CD4-positive, alpha-beta T cell treated with Interleukin-4 for 1 hour (primary cell): ENCODE measurements around the gene PLEKHA7.
A peak's percentile ranks its signal among the peaks of the same experiment; 100 is the strongest.
"Not testable (repeated sequence)": the region's sequence is repeated elsewhere in the genome, so short reads cannot be mapped to it uniquely, and the experiment has no call there.

Source experiments
- DNase-seq, 2 donors: peaks; one replicate each; pipeline ENCODE4 v3.0.0-alpha.2; 2020 to 2022

Gene PLEKHA7

DNA sequence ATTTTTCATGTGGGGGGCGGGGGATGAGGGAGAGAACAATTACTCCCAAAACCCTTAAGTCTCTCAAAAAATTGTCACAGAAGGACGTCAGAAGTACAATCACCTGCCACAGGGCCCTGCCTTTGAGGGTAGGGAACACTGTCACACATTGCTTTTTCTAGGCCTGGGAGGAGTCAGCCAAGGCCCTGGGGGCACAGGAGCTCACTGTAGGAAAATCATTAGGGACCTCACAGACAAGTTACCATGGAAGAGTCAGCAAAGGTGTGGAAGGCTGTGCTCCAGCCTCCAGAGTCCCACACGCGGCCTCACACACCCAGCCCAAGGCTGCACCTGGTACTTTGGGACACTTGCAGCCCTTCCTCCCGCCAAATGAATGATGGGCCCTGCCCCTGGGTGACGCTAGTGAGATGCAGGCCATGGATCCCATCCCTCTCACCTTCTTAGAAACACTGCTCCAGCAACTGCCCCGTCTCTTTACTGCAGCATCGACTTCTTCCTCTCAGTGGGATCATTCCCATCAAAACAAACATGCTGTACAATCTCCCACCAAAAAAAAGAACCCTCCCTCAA is 3.3 kb downstream of the PLEKHA7 start:
- DNase-seq: no peak

DNA sequence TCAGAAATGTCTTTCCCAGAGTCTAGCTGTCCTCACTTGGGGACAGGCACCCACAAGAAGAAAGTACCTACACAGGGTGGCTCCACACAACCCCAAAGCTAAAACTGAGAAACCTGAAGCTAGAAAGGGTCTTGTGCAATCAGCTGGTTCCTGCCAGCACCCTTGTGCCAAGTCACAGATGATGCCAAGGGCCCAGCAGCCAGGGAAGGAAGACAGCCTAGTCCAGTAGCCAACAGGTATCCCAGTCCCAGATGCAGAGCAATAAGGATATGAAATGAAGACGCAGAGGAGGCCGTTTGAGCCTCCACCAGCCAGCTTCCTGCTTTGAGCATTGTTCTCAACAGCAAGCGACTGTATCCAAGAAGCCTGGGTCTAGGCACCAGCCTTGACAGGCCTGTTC is 6.1 kb downstream of the PLEKHA7 start:
- DNase-seq: no peak

DNA sequence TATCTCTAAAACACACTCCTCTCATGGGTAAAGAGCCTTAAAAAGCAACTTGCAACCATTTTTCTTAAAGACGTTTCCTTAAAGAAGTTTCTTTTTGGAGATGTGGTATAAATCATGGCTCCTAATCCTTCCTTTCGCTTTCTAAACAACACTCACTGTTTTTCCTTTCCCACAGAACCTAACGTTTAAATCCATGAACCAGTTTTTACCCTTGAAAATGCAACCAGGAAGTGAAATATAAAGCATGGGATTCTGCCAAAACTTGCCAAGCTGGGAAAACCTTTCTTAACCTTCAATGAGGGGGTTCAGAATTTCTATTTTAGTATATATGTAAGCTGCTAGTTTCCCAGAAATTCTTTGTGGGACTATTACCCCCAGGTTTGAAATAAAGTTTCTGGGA is 8.6 kb downstream of the PLEKHA7 start:
- no peak for DNase-seq

DNA sequence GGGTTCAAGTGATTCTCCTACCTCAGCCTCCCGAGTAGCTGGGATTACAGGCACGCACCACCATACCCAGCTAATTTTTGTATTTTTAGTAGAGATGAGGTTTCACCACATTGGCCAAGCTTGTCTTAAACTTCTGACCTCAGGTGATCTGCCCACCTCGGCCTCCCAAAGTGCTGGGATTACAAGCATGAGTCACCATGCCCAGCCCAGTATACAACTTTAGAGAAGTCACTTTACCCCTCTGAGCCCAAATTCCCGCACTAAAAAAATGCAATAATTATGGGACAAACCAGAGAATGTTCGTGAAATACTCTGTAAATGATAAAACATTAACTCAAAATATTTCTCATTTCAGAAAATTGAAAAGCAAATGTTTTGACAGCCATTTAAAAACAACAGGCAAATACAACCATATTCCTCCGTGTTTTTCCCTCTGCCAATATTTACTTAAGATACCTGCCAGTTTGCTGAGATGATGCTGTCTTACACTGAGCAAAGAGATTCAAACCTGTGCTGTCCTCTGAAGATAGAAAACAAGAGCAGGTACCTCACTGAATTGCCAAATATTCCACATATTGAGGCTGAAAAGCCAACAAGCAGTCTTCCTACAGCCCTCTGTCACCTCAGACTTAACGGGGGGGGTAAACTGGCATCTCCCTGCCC is 9.6 kb downstream of the PLEKHA7 start:
- DNase-seq: no peak

DNA sequence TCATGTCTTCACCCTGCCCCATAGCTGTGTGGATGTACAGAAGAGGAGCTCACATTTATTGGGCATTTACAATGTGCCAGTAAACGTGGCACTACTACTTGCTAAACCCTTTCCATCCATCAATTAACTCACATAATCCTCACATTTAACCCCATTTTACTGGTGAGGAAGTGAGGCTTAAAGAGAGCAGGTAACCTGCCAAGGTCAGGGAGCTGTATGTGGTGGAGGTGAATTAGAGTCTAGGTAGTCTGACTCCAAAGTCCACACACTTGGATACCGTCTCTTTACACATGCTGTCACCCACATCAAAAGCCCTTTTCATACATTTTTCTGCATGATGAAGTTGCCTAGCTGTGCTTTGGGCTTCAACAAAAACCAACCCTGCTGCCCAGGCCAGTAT is 10.8 kb downstream of the PLEKHA7 start:
- no peak for DNase-seq

DNA sequence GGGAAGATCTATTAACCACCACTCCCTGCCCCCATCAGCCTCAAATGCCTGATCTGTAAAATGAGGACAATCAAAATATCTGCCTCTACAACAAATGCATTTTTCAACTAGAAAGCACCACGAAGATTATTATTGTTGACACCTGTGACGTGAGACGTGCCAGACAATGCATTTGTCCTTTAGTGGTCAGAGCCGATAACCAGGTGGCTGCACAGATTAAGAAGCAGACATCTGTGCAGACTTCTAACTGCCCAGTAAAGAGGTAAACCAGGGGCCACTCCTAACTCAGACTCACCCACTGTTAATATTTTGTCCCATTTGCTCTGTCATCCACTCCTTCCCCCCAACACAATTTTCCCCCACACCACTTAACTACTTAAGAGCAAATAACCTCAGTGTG is 11.7 kb downstream of the PLEKHA7 start:
- no peak for DNase-seq

DNA sequence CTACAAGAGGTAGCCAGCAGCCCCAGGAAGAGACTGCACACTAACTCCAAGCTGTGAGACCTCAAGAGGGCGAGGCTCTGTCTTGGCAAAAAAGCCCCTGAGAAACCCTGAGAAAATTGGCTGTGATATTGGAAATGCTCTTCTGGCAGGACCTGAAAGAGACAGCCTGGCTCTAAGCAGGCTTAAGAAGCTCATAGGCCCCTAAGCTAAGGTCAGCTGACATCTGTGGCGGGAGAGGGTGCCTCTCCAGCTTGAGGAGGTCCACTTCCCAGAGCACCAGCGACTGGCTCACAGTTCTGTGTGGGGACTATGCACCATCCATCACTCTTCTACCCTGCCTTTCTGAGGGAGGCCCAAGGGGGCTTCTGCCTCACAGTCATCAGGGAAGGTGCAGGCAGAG is 12.4 kb downstream of the PLEKHA7 start:
- DNase-seq: no peak

DNA sequence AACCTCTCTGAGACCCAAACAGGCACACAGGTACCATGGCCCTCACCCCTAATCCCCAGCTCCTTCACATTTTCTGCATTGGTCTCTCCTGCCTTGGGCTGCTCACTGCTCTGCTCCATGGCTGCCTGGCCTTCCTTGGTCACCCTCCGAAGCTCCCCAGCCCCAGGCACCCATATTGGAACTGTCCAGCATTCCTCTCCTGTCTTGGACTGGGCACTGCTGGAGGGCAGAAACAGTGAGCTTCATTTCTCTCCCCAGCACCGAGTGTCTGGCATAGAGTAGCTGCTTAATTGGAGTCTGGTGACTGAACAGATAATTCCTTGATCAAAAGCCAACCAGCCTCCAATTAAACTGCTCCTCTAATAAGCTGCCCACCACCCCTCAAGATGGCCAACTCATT is 13.2 kb downstream of the PLEKHA7 start:
- DNase-seq: no peak

DNA sequence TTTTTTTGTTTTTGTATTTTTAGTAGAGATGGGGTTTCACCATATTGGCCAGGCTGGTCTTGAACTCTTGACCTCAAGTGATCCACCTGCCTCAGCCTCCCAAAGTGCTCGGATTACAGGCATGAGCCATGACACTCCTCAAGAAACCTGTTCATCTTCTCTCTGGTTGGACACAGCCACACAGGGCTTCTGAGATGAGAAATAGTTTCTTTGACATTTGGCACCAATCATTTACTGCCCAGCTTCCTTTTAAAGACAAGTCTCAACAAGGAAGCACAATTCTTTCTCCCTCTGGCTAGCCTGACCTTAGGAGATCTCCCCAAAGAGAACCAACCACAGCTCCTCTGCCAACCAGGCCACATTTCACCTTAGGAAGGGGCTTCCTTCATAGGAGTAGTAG is 14.0 kb downstream of the PLEKHA7 start:
- DNase-seq: not testable (repeated sequence)

DNA sequence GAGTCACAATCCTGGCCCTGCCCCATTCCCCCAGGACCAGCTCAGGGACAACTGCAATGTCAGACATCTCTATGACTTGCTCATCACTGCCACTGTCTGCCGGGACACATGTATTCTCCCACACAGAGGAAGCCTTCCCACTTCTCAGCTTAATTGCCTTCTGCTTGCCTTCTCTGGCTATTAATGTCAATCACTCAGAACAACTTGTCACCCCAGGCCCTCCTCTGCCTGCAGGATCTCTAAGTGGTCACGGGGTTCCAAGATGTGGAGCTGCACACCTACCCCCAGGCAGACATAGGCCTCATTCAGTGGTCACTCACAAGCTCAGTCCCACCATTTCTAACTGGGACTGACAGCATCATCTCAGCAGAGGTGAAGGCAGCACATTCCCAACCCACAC is 15.1 kb downstream of the PLEKHA7 start:
- no peak for DNase-seq

DNA sequence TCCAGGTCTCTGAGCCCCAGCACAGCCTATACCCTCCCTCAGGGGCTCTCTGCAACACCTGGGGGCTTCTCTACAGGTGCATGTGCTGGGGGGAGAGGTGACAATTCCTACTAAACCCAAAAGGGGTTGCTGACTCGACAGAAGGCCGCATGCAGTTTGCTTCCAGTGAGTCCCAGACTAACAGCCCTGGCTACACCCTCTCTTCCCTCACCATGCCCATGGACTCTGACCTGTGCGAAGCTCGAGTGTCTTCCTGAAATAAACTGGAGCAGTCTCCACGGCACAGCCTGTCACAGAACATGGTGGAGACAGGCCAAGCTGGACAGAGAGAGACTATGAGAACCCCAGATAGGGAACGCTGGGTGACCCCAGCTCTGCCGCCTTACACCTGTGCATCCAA is 16.6 kb downstream of the PLEKHA7 start:
- DNase-seq: no peak

DNA sequence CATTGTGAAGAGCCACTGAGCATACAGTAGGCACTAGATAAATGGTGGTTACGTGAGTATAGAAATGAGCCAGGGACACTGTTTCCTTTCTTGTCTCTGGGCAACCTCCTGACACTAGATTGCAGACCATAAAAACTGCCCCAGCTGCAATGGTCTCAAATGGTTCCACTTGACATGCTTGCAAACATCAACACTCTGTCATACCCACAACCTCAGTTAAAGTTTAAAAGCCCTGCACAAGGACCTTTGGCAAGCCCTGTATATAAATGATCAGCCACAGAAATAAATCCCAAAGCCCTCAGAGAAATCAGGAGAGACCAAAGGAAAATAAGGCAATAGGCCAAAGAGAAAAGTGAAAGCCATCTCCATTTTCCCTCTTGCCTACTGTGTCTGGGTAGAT is 20.7 kb downstream of the PLEKHA7 start:
- no peak for DNase-seq

DNA sequence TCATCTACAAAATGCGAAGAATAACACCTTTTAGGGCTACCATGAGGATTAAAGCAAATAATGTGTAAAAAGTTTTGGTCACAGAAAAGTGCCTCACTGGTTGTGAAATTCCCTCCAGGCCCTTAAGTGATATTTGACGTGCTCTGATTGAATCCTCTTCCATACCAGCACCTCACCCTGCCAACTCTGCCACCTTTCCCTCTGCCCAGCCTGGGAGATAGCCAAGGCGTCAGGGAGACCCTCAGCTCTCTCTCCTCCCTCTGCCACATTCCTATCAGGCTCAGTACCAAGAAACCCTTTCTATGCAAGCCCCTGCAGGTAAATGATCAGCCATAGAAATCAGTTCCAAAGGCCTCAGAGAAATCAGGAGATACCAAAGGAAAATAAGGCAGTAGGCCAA is 21.4 kb downstream of the PLEKHA7 start:
- no peak for DNase-seq

DNA sequence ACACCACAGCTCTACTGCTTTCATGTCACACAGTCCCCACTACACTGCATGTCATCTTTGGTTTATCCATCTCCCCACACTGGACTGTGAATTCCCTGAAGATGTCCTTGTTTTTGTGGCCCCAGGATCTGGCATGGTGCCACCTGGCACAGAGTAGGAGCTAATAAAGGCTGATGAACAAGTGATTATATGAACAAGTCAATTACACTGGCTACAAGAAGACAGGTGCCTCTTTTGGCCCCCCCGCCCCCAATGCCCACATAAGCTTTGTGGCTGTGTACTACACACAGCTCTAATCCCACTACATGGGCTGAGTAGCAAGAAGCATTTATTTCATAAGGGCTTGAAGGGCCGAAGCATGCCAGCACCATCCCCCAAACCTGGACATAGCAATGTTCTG is 24.7 kb downstream of the PLEKHA7 start:
- DNase-seq: no peak

DNA sequence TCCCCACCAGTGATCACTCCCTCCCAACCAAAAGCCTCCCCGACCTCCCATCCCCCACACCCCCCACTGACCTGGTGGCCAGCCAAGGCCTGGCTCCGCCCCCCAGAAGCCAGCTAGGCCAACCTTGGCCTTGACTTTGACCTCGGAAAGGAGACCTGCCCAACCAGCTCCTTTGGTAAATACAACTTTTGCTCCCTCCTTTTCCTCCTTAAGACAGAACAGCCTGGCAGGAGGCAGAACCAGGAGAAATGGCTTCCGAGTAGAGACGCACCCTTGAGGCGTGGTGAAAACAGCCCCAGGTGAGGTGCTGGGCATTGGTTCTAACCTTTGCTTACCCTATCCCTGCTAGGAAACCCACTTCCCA is 27.0 kb downstream of the PLEKHA7 start:
- DNase-seq: no peak

DNA sequence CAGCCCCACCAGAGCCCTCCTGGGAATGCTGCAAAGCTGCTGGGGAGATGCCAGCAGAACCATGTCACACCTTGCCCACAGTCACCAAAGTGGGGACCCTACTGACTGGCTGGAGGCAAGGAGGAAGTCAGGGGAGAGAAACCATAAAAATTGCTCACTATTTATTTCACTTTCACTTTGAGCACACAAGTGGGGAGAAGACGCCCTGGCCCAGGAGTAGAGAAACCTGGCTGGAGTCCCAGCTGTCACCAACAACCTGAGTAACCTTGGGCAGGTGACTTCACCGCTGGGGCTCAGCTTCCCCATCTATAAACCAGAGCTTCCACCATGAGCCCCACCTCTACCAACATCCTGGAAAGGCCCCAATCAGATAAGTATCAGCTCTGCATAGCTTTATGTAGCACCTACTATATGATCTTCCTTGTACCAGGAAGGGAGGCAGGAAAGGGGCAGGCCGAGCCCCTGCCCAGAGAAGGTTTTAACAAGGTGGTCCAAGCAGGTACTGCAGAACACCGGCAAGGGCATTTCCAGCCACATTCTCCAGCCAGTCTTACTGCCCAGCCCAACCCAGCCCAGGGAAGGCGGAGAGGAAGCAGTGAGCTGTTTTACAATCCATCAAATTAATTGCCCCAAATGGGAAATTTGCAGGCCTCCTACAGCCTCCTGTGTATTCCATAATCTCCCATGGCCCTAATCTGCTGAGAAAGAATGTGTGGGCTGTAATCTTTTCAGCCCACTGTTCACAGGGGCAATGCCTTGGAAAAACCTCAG is 27.6 kb downstream of the PLEKHA7 start:
- DNase-seq: peak; percentile 37 to 66

DNA sequence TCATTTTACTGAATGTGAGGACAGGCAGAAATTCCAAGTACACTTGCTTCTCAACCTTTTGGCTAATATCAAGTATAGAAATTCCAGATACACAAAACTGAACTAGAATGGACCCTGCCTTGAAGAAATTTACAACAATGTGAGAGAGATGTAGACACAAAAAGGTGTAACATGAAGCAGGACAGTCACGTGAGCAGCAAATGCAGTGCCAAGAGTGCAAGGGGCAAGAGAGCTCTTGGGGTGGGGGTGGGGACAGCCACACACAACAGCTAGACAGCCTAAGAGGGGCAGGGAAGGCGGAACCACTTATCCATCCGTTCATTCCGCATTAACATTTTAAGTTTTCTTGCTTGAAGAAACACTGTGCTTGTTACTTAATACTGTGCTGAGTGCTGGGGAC is 28.9 kb downstream of the PLEKHA7 start:
- no peak for DNase-seq

DNA sequence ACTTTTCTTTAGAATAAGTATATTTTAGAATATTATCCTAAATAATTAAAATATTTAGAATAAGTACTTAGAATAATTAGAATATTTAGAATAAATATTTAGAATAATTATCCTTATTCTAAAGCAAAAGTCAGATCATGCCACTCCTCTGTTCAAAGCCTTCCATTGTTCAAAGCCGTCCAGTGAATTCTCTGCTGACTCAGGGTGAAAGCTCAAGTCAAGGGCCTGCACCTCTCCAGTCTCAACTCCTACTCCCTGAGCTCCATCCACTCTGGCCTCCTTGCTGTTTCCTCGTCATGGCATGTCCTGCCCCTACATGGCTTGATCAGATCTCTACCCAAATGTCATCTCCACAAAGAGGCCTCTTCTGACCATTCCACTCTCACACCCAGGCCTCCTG is 30.0 kb downstream of the PLEKHA7 start:
- no peak for DNase-seq

DNA sequence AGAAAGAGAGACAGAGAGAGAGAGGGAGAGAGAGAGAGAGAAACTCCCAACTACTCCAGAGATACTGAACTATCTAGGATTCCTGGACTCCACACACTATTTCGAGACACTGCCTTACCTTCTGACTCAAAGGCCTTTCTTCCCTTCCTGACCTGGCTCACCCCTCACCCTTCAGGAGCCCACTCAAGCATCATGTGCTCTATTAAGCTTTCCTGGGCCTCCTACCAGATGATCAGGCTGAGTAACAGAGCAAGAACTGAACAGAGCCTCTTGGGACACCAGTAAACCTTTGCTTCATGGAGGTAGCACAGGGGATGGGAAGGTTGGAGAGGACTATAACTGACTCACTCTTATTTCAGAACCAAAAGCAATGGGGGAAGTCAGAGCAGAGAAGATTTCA is 31.4 kb downstream of the PLEKHA7 start:
- DNase-seq: no peak

DNA sequence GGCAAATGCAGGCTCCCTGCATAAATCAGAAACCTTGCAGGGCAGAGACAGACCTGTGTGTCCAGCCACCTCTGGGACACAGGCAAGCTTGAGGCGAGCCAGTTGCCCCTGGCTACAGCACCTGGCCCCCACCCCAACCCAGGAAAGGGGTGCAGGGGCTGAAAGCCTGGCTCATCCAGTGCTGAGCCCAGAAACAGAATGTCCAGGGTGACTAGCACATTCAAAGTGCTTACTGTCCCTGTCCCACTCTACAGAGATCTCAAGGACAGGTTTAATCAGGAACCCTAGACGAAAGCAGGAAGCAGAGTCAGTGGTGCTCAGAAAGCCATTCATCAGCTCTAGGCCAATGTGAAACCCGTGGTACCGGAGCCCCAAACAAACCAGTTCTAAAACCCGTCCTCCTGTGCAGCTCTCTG is 31.9 kb downstream of the PLEKHA7 start:
- no peak for DNase-seq

DNA sequence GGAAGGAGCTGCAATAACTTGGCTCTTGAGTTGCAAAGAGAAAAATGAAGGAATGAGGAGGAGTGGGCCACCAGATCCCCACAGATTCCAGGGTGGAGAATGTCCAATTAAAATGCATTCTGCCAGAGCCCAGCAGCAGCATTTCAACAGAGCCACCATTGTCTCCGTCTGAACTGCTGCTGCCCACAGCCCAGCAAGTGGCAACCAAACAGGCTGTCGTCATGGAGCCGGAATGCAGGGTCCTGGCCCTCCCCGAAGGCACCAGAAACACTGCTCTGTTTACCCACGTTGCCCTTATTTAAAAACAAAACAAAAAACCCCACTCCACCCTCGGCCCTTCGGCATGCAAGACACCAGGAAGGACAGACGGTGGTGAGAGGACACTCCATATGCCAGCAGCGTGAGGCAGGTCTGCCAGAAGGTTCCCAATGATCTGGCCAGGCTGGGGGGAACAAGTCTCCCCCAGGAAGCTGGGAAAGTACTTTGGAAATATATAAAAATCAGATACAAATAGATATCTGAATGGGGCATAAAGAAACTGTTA is 32.5 kb downstream of the PLEKHA7 start:
- no peak for DNase-seq

DNA sequence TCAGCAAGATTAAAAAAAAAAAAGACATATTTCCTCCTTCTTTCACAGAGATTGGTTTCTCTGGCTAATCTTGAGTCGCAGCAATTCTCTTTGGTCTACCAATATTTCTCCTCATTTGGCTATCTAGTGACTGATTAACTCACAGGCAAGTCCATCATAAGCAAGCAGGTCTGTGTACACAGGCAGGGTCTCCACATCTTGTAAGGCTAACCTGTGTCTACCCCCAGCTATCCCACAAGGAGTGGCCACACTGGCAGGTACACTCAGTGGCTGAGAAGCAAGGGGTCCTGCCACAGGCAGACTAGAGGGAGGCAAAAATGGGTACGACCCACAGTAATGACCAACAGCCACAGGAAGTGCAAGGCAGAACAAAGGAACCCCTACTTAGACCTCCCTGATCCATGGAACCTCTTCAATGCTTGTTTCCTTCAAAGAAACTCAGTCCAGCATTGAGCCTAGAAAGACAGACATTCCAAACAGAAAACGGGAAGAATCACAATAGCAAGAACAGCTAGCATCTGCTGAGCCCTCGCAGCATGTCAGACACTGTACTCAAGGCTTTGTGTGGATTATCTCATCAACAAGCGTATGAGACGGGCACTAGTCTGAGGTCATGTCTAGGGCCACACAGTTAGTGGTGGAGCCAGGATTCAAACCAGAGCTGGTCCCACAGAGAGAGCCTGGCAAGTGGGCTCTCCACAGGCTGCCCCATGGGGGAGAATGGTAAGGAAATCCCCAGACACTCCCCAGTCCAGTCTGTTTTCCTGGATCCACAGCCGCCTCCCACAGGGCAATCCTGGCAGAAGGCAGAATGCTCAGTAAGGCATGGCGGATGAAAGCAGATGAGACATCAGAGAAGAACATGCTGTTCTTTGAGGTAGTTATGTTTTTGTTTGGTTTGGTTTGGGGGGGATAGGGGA is 34.3 kb downstream of the PLEKHA7 start:
- DNase-seq: no peak

DNA sequence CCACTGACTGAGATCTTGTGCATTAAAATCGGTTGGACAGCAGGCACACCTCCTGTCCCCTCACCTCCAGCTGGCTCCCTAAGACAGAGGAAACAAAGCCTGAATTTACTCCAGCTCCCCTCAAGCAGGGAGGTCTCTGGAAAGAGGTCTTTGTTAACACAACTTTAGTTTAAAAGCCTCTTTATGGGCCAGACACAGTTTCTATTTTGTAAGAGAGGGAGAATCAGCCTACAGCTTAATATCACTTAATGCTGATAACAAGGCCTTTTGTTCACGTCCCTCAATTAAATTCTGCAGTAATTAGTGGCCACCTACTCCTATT is 36.3 kb downstream of the PLEKHA7 start:
- DNase-seq: no peak
